GM19397 (cell line): ENCODE measurements around the gene LAMB2.

ENCODE experiments used
- ATAC-seq: cut with Tn5 transposase; IDR thresholded peaks from one replicate; pipeline ENCODE4 v1.9.1; 2021; ENCODE audit warnings: mild to moderate bottlenecking, moderate library complexity; ENCODE audit not compliant: unreplicated experiment

The LAMB2 gene

GRCh38 chr3:49161808-49162530 lies 29.1 kb upstream of the LAMB2 start:
- ATAC-seq: no peak

- ATAC-seq: no peak
Measured at GRCh38 chr3:49161197-49161596, 28.3 kb upstream of the LAMB2 start.

- no peak for ATAC-seq
Measured at GRCh38 chr3:49158792-49159191, 25.9 kb upstream of the LAMB2 start.

- no peak for ATAC-seq
Measured at GRCh38 chr3:49158103-49158709, 25.4 kb upstream of the LAMB2 start.

- ATAC-seq: no peak
Measured at GRCh38 chr3:49157289-49157688, 24.4 kb upstream of the LAMB2 start.

GRCh38 chr3:49153349-49153912 lies 20.6 kb upstream of the LAMB2 start:
- ATAC-seq: no peak

GRCh38 chr3:49151610-49152009 lies 18.8 kb upstream of the LAMB2 start:
- no peak for ATAC-seq

GRCh38 chr3:49148159-49148558 lies 15.3 kb upstream of the LAMB2 start:
- no peak for ATAC-seq

GRCh38 chr3:49140080-49140479 lies 7.2 kb upstream of the LAMB2 start:
- ATAC-seq: no peak

GRCh38 chr3:49135499-49135898 lies 2.6 kb upstream of the LAMB2 start:
- ATAC-seq: no peak

GRCh38 chr3:49134471-49135265 lies 1.8 kb upstream of the LAMB2 start:
- ATAC-seq: no peak

GRCh38 chr3:49133226-49133951 lies 539 bp upstream of the LAMB2 start:
- ATAC-seq: no peak

GRCh38 chr3:49132073-49132436 lies 795 bp downstream of the LAMB2 start:
- ATAC-seq: no peak

- no peak for ATAC-seq
Measured at GRCh38 chr3:49131576-49131975, 1.3 kb downstream of the LAMB2 start.

- no peak for ATAC-seq
Measured at GRCh38 chr3:49131040-49131439, 1.8 kb downstream of the LAMB2 start.

- no peak for ATAC-seq
Measured at GRCh38 chr3:49124991-49125670, 7.7 kb downstream of the LAMB2 start.

GRCh38 chr3:49124203-49124602 lies 8.6 kb downstream of the LAMB2 start:
- no peak for ATAC-seq

GRCh38 chr3:49123687-49124086 lies 9.2 kb downstream of the LAMB2 start:
- no peak for ATAC-seq

- ATAC-seq: no peak
Measured at GRCh38 chr3:49122886-49123545, 9.8 kb downstream of the LAMB2 start.

GRCh38 chr3:49122451-49122850 lies 10.4 kb downstream of the LAMB2 start:
- no peak for ATAC-seq
